Dermis microvascular lymphatic vessel endothelial cell (primary cell): ENCODE measurements around the gene THAP4. TPM values are rescaled to one million over a fixed set of nuclear protein-coding genes. Genes with fewer than 3 reads are reported as not detected.

Experiments
- DNase-seq, 2 donors: peaks; one replicate each; pipeline versions ENCODE4 v3.0.0 to v3.0.0-alpha.2; 2010; ENCODE audit warnings: low read depth in 2 of 2
- total RNA-seq: library from RNA; depleted of rRNA; stranded (reverse); fragments of >200 nt; gene quantifications from 2 replicates; pipeline ENCODE4 v1.2.1, GENCODE V29; 2014

THAP4 gene
- total RNA-seq, 1 donor from 2014 or later: 36.5 TPM

DNA sequence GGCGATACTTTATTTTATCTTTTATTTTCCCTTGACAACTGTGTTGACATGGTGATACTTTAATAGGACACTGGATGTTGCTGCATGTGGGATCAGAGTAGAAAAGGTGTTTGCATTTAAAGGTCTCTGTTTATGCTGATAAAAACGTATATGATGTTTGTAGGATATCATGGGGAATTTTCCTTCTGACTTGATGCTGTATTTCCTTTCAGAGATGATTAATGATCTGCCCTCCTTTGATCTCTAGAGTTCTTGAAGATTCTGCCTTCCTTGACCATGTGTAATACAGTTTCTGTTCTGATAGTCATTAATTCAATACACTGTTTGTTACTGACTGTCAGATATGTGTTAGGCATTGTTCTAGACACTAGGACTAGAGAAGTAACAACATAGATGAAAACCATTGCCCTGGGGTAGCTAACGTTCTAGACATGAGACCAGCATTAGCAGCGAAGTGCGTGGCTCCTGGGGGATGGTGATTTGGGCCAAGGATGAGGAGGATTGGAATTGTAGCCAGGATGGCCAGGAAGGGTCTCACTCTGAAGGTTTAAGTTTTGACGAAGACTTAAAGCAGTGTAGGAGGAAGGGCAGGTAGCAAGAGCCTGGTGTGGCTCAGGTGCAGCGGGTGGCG is 3.3 kb upstream of the THAP4 start:
- DNase-seq: no peak

- DNase-seq: no peak
Observed at GRCh38 chr2:241639385-241639784, 2.4 kb upstream of the THAP4 start.

GRCh38 chr2:241638940-241639339 is 2.0 kb upstream of the THAP4 start:
- DNase-seq: no peak

GRCh38 chr2:241637795-241638660 is 1.1 kb upstream of the THAP4 start:
- peak in 1 of 2 donors; percentile 56 for DNase-seq

- peak in 1 of 2 donors; percentile 50 for DNase-seq
Observed at GRCh38 chr2:241636182-241637017, 558 bp downstream of the THAP4 start.

GRCh38 chr2:241635756-241636155 is 1.2 kb downstream of the THAP4 start:
- DNase-seq: peak in 1 of 2 donors; percentile 9

DNA sequence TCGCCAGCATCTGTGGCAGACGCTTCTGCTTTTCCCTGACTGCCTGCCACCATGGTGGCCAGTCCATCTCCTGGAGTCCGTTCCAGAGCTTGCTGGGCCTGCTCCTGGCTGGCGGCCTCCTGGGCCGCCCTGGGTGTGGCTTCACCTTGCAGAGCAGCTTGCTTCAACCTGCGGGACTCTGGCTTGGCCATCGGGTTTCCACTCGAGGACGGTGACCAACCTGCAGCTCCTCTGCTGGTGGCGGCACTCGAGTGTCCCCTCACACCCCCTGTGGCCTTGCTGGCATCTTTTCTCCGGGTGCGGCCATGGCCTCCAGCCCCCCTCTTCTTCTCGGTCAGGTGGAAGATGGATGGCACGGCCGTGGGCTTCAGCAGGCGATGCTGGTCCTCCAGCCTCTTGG is 3.4 kb downstream of the THAP4 start:
- no peak for DNase-seq

- DNase-seq: no peak
Observed at GRCh38 chr2:241632478-241633325, 4.3 kb downstream of the THAP4 start.

DNA sequence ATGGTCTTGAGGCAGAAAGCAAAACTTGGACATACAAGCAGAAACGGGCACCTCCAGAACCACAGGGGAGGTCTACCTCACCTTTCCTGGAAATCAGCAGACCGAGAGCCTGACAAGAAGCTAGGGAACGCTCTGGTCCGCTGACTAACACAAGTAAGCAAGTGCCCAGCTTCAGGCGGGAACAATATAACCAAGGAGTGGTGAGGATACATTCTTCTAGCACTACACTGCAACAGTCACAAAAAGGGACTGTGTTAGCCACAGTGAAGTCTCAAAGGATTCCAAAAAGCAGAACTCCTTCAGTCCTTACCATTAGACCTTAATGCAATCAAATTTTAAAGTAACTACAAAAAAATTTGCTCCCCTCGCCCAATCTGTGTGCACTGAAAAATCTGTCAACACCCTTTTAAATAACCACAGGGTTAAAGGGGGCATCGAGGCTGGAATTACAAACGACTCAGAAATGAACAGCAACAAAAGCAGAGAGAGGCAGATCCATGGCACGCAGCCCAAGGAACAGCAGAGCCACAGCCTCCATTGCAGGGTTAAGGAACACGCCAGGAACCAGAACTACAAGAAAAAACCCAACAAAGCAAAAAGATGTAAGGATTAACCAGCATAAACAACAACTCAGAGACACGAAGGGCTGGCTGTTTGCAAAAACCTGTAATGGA is 7.1 kb downstream of the THAP4 start:
- no peak for DNase-seq

DNA sequence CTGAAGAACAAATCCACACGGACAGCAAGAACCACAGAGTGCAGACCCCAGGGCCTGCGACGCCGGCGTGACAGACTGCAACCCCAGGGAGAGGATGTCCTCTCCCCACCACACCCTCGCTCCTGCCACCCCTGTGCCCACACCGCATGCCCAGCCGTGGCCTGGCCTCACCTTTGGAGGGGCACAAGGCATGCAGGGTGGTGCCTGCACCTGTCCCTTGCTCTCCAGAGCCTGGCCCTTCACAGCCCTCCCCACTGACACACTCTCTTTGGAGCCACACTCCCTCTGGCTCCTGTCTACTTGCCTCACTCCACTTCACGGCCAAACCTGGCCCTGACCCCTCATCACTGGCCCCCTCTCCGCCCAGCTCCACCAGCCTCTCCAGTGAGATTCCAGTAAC is 9.3 kb downstream of the THAP4 start:
- no peak for DNase-seq

- DNase-seq: peak in 1 of 2 donors; percentile 39
Observed at GRCh38 chr2:241620419-241620769, 16.6 kb downstream of the THAP4 start.

DNA sequence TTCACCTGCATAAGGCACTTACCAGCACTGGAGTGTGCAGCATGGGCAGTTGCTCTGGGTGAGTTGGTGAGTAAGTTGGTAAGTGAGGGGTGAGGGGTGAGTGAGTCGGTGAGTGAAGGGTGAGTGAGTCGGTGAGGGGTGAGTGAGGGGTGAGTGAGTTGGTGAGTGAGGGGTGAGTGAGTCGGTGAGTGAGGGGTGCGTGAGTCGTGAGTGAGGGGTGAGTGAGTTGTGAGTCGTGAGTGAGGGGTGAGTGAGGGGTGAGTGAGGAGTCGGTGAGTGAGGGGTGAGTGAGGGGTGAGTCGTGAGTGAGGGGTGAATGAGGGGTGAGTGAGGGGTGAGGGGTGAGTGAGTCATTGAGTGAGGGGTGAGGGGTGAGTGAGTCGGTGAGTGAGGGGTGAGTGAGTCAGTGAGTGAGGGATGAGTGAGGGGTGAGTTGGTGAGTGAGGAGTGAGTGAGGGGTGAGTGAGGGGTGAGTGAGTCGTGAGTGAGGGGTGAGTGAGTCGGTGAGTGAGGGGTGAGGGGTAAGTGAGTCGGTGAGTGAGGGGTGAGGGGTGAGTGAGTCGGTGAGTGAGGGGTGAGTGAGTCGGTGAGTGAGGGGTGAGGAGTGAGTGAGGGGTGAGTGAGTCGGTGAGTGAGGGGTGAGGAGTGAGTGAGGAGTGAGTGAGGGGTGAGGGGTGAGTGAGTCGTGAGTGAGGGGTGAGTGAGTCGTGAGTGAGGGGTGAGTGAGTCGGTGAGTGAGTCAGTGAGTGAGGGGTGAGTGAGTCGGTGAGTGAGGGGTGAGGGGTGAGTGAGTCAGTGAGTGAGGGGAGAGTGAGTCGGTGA is 17.1 kb downstream of the THAP4 start:
- DNase-seq: no peak

GRCh38 chr2:241618829-241619228 is 18.1 kb downstream of the THAP4 start:
- no peak for DNase-seq

GRCh38 chr2:241618296-241618805 is 18.6 kb downstream of the THAP4 start:
- peak in 1 of 2 donors; percentile 58 for DNase-seq

DNA sequence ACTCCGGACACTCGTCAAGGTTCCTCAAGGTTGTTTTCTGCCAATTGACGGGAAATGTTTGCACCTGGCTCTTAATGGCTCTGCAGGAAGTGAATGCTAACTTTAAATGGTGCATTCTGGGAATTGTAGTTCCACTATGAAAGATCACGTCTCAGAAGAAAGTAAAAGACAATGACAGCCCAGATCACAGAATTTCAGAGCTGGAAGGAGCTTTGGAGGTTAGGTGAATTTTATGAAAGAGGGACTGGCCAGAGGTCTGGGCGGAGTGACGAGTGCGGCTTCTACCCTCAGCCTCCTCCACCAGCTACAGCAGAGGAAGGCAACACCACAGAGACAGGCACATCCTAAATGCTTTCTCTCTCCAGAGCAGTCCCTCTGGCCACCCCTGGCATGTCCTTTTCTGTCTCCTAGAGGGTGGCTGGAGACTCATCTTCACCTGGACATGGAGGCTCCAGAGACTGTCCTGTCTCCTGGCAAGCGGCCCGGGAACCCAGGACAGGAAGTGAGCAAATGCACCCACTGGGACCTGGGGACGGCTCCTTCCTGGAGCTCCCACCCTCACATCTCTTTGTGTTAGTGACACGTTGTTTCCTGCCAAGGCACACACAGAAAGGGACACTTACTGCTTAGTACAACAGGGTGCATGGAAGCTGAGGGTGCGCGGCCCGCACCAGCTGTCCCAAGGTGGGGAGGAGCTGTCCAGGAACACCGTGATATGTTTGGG is 19.4 kb downstream of the THAP4 start:
- DNase-seq: peak in 1 of 2 donors; percentile 64

- no peak for DNase-seq
Observed at GRCh38 chr2:241616168-241617125, 20.5 kb downstream of the THAP4 start.

GRCh38 chr2:241615522-241616052 is 21.4 kb downstream of the THAP4 start:
- no peak for DNase-seq
